Brain microvascular endothelial cell (primary cell): Measurements from ENCODE around the gene NRARP.

Experiments used
- DNase-seq: peaks from one replicate; pipeline ENCODE4 v3.0.0-alpha.2; 2020
- H3K27ac ChIP-seq: fragments of 250-450 bp; sonication (Bioruptor Pico); 2 replicates; pipeline ENCODE4 v1.5.1; 2020; ENCODE audit warnings: mild to moderate bottlenecking, moderate library complexity
- H3K27me3 ChIP-seq: fragments of 250-450 bp; sonication (Bioruptor Pico); replicated peaks from 2 replicates; pipeline ENCODE4 v1.5.1; 2020; ENCODE audit warnings: mild to moderate bottlenecking
- H3K36me3 ChIP-seq: fragments of 250-450 bp; sonication (Bioruptor Pico); replicated peaks from 2 replicates; pipeline ENCODE4 v1.5.1; 2020; ENCODE audit warnings: mild to moderate bottlenecking
- H3K4me3 ChIP-seq: 2 replicates; pipeline ENCODE4 v1.5.1; 2011; ENCODE audit warnings: low read depth, mild to moderate bottlenecking, control low read depth, low read length, moderate library complexity
- in situ Hi-C: cut with HindIII; loops from 2 replicates; pipeline ENCODE4 v1.10.0; 2017; ENCODE audit warnings: low sequenced_read_pairs, low pct_ligation_motif_present
- TF ChIP-seq, protein P1 (sequence below): IDR thresholded peaks from 2 replicates; pipeline ENCODE4 v1.5.1; 2011; ENCODE audit warnings: low read depth, mild to moderate bottlenecking, moderate library complexity, low read length, control low read depth, inconsistent platforms; ENCODE audit errors: missing control alignments

The NRARP gene

DNA sequence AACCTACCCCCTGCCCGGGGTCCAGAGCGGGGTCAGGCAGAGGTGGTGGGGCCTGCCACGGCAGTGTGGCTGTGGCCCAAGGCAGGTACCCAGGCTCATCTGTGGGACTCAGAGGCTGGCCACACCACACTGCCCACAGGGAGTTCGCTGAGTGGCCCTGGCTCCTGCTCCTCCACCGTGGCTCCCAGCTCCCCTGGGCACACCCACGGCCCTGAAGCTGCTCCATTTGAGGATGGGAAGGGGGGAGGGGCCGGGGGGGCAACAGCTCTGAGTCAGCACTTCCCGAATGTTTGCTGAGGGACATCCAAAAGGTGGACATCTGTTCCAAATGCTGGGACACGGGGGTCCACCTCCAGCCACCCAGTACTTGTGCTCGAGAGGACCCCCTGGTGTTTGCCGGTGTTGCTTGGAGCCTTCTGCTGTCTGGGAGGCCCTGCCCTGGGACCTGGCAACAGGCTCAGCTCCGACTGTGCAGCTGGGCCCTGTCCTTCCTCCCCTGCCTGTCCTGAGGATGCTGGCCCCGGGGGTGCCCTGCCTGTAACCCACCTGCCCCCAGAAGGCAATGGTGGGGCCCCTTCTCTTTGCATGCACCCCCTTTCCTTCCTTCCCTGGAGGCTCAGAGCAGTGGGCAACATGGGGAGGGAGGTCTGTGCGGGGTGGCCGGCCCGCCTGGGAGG is 2.5 kb upstream of the NRARP start:
- in situ Hi-C loops = no loop called here
- Histone ChIP-seq H3K27ac (peak overlapping the region; percentile 65), H3K4me3 (no peak overlapping the region), H3K36me3 (no peaks in the 10 kb centered on the region), H3K27me3 (no peaks in the 10 kb centered on the region)
- TF ChIP-seq, protein P1, sequence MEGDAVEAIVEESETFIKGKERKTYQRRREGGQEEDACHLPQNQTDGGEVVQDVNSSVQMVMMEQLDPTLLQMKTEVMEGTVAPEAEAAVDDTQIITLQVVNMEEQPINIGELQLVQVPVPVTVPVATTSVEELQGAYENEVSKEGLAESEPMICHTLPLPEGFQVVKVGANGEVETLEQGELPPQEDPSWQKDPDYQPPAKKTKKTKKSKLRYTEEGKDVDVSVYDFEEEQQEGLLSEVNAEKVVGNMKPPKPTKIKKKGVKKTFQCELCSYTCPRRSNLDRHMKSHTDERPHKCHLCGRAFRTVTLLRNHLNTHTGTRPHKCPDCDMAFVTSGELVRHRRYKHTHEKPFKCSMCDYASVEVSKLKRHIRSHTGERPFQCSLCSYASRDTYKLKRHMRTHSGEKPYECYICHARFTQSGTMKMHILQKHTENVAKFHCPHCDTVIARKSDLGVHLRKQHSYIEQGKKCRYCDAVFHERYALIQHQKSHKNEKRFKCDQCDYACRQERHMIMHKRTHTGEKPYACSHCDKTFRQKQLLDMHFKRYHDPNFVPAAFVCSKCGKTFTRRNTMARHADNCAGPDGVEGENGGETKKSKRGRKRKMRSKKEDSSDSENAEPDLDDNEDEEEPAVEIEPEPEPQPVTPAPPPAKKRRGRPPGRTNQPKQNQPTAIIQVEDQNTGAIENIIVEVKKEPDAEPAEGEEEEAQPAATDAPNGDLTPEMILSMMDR = peak; percentile 51
- no peak for DNase-seq

DNA sequence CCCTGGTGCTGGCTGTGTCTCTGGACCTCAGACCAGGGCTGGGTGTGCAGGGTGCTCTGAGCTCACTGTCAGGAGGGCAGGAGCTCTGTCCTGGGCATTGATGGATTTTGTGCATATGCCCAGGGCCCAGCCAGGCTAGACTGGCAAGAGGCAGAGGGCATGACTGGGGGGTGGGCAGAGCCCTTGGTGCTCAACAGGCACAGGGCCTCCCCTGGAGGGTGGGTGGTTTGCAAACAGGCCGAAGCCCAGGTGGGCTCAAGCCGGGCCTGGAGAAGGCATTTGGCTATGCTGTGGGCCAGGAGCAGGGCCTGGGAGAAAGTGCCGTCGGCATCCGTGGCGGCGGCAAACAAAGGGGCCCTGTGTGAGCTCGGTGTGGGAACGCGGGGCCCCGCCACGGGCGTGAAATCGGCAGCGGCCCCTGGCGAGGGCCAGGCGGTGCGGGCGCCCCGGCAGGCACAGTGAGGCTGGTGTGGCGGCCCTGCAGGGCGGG is 1.9 kb upstream of the NRARP start:
- Histone ChIP-seq H3K27me3 (no peaks in the 10 kb centered on the region), H3K27ac (no peak overlapping the region), H3K4me3 (no peak overlapping the region), H3K36me3 (no peaks in the 10 kb centered on the region)
- in situ Hi-C loops = no loop called here
- TF ChIP-seq, protein P1 = no peak
- DNase-seq = no peak

- no peak for DNase-seq
- TF ChIP-seq, protein P1 = no peak
- in situ Hi-C loops = no loop called here
Measured at GRCh38 chr9:137303151-137303892, 1.3 kb upstream of the NRARP start.

GRCh38 chr9:137302449-137303150 is 529 bp upstream of the NRARP start:
- DNase-seq = no peak
- in situ Hi-C loops = no loop called here
- peak overlapping the region; percentile 42 for H3K4me3 ChIP-seq
- H3K27ac ChIP-seq = peak overlapping the region; percentile 24
- H3K36me3 ChIP-seq = no peaks in the 10 kb centered on the region
- TF ChIP-seq, protein P1 = peak; percentile 63
- H3K27me3 ChIP-seq = no peaks in the 10 kb centered on the region

More at GRCh38 chr9:137303151-137303892, 1.3 kb upstream of the NRARP start:
- Histone ChIP-seq H3K36me3 (no peaks in the 10 kb centered on the region), H3K27ac (no peak overlapping the region), H3K27me3 (no peaks in the 10 kb centered on the region), H3K4me3 (no peak overlapping the region)

- TF ChIP-seq, protein P1 = no peak
- H3K4me3 ChIP-seq = peak overlapping the region; percentile 45
- in situ Hi-C loops = no loop called here
- H3K27me3 ChIP-seq = no peaks in the 10 kb centered on the region
- H3K27ac ChIP-seq = peak overlapping the region; percentile 50
- no peaks in the 10 kb centered on the region for H3K36me3 ChIP-seq
- no peak for DNase-seq
Measured at GRCh38 chr9:137301081-137301947, 757 bp downstream of the NRARP start.
